Ovary (tissue), 3 donors: ENCODE results near the gene DOK6.

Experiments
- CTCF ChIP-seq, 3 donors: fragments of 450-650 bp in 2 of 3; fragments of 200-600 bp in 1 of 3; IDR thresholded peaks; one replicate each; pipeline versions ENCODE4 v1.5.1 to v1.8.0; 2016 to 2022; ENCODE audit warnings: antibody characterized with exemption in 3 of 3, mild to moderate bottlenecking in 1 of 3
- EP300 ChIP-seq: sonication (generic); formaldehyde crosslinking; IDR thresholded peaks from one replicate; pipeline ENCODE4 v1.6.1; 2017; ENCODE audit warnings: antibody characterized with exemption
- POLR2A ChIP-seq: fragments of 450-650 bp; IDR thresholded peaks from one replicate; pipeline ENCODE4 v1.6.1; 2017; ENCODE audit warnings: antibody characterized with exemption, mild to moderate bottlenecking, moderate library complexity
- donor health status: DM: no; HTN: no; CAD: no.

- TF ChIP-seq CTCF (IDR thresholded peaks at IDR 0.05) (no peak), EP300 (no peak), POLR2A (no peak)
These were observed 90.1 kb downstream of the DOK6 start for GRCh38 chr18:69490813-69491212.
